CD4-positive, alpha-beta T cell treated with Interleukin-1 beta for 1 hour (primary cell): Measurements from ENCODE around the gene CD3D.
"Not testable (repeated sequence)": the region's sequence is repeated elsewhere in the genome, so short reads cannot be mapped to it uniquely, and the experiment has no call there.

ENCODE experiments used
- DNase-seq, 2 donors: peaks; one replicate each; pipeline ENCODE4 v3.0.0-alpha.2; 2020 to 2022

Gene CD3D

DNA sequence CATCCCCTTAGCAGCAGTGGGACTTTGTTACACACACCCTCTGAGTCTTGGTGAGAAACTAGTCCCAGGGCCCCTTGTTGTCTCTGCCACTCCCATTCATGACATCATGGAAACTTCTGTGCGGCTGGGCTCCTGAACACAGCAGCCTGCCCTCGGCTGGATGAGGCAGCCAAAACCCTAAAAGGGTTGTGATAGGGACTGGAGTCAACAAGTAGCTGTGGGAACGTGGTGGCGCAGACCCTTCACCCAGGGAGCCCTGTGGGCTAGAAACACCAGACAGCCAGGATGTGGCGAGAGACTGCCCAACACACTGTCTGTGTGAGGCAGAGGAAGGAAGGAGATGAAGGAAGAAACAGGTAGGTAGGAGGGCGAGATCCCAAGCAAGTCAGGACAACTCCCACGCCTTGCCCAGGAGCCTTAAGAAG is 3.9 kb downstream of the CD3D start:
- DNase-seq: peak; percentile 89 to 92

GRCh38 chr11:118334745-118335144 is 7.8 kb downstream of the CD3D start:
- DNase-seq: peak in 1 of 2 donors; percentile 54

DNA sequence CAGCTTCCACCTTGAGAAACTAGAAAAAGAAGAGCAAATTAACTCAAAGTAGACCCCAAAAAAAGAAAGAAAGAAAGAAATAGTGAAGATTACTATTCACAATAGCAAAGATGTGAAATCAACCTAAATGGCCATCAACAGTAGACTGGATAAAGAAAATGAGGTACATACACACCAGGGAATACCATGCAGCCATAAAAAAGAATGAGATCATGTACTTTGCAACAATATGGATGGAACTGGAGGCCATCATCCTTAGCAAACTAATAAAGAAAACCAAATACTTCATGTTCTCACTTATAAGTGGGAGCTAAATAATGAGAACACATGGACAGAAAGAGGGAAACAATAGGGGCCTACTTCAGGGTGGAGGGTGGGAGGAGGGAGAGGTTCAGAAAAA is 13.8 kb downstream of the CD3D start:
- DNase-seq: no peak

DNA sequence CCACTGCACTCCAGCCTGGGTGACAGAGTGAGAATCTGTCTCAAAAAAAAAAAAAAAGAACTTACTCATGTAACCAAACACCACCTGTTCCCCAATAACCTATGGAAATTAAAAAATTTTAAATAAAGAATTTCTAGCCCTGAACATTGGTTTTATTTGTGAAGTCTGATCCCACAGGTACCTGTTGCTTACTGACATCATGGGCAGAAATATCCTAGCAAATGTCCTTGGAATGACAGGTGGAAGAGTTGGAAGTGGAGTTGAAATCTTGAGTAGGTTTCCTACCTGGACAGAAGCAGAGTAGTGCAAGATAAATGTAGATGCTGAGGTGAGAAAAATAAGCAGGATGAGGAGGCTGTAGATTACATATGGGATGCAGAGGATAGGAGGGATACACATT is 17.2 kb downstream of the CD3D start:
- DNase-seq: no peak

DNA sequence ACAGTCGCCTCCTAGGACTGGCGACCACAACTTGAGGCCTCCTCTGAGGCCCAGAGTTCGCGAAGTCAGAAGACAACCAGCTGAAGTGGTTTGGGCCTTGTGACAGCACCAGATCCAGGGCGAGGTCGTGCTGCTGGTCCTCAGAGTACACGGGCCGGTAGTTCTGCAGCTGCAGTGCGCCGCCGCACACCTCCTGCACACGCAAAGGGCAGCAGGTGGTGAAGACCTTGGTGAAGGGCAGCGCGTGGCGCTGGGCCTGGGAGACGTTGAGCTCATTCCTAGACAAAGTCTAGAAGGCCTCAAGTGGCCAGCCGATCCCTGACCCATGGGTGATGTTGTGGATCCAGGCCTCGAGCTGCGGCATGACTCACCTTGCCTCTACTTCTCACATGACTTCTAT is 19.8 kb downstream of the CD3D start:
- no peak for DNase-seq

DNA sequence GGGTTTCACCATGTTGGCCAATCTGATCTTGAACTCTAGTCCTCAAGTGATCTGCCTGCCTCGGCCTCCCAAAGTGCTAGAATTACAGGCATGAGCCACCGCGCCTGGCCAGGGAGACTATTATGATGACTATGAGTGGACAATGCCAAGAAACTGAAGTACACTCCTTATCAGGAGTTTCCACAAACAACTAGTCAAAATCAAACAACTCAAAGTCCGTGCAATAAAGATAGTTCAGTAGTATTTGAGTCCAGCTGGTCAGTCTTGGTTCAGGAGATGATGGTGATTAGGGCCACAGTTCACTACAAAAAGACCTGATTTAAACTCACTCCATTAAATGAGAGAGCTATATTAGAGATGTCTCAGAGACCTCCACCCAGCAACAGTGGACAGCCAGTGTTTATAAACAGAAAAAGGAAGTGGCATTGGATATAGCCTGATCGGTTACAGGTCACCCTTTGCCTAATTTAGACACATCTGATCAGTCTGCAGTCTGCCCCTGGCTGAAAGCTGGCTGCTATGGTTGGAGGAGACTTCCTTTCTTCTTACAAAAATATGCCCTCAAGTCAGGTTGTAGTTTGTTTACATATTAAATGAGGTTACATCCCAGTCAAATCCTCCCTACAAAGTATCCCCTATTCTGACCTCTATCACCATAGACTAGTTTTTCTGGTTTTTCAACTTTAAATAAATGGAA is 21.0 kb downstream of the CD3D start:
- DNase-seq: no peak

- DNase-seq: no peak
Measured at GRCh38 chr11:118320515-118320914, 22.0 kb downstream of the CD3D start.

DNA sequence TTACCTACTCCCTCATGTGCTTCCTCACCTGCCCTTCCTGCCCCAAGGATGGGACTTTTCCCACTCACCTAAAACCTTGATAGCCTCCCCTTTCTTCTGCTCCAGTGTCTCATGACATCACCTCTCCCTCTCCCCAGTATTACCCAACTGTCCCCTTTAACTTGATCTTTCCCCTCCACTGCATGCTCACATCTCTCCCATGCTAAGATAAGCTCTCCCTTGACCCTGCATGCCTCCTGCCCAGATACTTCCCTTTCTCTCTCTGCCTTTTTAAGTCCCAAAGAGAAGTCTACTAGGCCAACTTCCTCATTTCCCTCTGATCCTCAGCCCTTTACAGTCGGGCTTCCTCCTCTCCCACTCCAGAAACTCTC is 23.2 kb downstream of the CD3D start:
- no peak for DNase-seq

DNA sequence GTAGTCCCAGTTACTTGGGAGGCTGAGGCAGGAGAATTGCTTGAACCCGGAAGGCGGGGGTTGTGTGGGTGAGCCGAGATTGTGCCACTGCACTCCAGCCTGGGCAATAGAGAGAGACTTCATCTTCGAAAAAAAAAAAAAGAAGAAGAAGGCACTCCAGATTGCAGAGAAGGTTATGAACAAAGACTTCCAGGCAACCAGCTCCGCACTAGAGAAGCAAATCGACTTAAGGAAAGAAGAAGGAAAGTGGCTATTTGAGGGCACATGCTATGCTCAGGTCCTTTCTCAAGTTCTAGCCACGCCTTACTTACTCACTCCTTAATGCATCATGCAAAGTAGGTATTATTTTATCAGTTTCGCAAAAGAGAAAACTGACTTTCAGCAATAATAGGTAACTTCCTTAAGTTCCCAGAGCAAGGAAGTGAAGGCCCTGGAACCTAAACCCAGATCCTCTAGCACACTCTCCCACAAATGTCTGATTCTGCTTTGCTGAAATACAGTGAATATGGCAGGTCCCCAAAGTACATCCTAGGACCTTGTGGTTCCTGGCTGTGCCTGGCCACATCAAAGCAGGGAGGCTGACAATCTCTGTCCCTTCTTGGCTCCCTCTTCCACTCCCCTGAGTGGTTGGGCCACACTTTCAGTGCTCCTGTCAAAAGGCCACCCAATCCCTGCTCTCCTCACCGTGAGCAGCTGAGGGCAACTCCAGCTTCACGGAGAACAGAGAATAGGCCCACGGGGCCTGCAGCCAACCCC is 23.7 kb downstream of the CD3D start:
- DNase-seq: no peak

GRCh38 chr11:118318124-118318523 is 24.4 kb downstream of the CD3D start:
- DNase-seq: no peak

DNA sequence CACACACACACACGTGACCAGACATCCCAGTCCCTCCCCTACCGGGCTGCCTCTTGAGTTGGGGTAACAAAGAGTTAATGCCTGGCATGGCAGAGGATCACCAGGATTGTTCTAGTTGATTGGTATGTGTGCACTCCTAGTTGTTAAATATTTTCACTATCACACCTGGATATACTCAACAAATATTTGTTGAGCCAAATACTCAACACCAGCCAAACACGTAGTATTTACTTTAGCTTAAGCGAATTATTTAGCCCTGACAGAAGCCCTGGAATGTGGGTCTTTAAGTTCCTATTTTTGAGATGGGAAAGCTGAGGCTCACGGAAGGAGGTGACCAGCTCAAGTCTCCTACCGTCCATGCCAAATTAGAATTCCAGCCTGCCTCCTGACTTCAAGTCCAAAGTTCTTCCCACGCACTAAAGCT is 27.5 kb downstream of the CD3D start:
- no peak for DNase-seq

DNA sequence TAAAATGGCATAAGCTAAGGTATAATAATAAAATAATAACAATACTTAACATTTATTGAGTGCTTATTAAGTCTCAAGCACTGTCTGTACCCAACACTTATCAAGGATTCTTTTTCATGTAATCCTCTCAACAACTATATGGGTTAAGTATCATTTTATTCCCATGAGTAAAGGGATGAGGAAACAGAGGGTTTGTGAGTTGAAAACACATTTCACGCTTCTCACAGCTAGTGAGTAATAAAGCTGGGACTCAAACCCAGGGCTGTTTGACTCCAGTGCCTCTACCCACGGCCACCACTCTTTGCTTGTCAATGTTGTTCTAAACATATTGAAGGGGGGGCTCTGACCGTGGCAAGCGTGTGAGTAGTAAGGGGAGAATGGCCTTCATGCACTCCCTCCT is 29.3 kb downstream of the CD3D start:
- DNase-seq: no peak

DNA sequence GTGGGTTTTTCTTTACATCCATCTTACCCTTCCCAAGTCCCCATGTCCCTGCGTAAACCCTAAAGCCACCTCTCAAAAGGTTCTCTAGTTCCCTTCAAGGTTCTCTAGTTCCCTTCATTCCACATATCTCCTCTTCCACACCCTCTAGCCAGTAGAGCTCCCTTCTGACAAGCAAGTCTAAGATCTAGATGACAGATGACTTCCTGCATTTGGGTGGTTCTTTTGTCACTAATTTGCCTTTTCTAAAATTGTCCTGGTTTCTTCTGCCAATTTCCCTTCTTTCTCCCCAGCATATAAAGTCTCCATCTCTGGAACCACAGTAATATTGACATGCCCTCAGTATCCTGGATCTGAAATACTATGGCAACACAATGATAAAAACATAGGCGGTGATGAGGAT is 30.2 kb downstream of the CD3D start:
- DNase-seq: no peak

GRCh38 chr11:118311518-118311917 is 31.0 kb downstream of the CD3D start:
- no peak for DNase-seq

DNA sequence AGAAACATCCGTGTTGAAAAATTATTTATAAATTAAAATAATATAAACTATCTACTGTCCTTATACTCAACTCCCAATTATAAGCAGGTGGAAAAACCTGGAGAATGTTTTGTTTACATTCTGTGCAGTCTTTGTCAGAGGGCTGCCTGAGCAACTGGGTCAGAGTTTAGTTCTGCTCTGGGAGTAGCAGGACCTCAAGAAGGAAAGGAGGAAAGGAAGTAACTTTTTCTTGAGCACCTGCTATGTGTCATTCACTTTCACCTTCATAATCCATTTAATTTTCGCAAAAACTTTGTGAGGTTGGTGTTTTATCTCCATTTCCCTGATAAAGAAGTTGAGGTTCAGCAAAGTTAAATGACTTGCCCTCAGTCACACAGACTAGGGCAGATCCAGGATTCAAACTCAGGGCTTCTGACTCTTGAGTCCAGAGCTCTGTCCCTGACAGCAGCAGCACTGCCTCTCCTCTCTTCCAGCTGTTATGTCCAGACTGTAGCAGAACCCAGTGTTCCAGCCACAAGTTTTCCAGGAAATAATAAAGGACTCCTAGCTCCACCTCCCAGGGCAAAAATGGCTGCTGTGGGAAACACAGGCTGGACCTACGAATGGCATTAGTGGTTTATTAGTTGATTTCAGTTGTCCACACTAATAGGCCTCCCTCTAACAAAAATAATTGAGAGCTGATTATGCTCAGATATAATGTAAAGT is 31.6 kb downstream of the CD3D start:
- no peak for DNase-seq

- no peak for DNase-seq
Measured at GRCh38 chr11:118310271-118310670, 32.2 kb downstream of the CD3D start.

DNA sequence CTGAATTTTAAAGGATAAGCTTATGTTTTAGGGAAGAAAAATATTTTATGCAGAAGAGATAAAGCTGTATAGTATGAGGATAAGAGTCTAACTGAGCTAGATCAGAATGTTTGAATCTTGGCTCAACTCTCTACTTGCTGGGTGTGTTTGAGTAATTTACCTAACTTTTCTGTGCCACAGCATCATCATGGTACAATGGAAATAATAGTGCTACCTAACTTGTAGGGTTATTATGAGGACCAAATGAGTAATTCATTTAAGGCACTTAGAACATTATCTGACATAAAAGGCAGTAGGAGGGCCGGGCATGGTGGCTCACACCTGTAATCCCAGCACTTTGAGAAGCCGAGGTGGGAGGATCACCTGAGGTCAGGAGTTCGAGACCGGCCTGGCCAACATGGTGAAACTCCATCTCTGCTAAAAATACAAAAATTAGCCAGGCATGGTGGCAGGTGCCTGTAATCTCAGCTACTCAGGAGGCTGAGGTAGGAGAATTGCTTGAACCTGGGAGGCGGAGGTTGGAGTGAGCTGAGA is 33.4 kb downstream of the CD3D start:
- not testable (repeated sequence) for DNase-seq

- no peak for DNase-seq
Measured at GRCh38 chr11:118306556-118306955, 35.9 kb downstream of the CD3D start.

DNA sequence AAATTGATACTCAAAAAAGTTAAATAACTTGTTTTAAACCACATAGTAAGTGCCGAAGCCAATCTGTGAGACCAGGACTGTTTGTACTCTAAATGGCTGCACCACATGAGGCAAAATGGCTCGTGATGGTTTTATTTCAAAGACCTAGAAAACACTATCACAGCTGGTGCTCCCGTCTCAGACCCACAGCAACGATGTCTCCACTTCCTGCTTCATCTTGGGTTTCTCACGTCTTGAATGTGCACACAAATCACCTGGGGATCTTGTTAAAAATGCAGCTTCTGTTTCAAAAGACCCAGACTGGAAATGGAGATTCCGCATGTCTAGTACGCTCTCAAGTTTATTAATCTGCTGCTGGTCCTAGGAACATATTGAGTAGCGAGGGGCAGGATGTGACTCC is 36.8 kb downstream of the CD3D start:
- DNase-seq: peak; percentile 55 to 71

DNA sequence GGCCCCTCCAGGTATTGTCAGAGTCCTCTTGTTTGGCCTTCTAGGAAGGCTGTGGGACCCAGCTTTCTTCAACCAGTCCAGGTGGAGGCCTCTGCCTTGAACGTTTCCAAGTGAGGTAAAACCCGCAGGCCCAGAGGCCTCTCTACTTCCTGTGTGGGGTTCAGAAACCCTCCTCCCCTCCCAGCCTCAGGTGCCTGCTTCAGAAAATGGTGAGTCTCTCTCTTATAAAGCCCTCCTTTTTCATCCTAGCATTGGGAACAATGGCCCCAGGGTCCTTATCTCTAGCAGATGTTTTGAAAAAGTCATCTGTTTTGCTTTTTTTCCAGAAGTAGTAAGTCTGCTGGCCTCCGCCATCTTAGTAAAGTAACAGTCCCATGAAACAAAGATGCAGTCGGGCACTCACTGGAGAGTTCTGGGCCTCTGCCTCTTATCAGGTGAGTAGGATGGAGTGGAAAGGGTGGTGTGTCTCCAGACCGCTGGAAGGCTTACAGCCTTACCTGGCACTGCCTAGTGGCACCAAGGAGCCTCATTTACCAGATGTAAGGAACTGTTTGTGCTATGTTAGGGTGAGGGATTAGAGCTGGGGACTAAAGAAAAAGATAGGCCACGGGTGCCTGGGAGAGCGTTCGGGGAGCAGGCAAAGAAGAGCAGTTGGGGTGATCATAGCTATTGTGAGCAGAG is 37.8 kb downstream of the CD3D start, which contains the start of gene CD3E:
TSS of gene CD3E (plus strand) at position 163 of the 681 bp plus-strand sequence. CDS start at position 386, 223 bp downstream.
- DNase-seq: peak; percentile 65 to 73

DNA sequence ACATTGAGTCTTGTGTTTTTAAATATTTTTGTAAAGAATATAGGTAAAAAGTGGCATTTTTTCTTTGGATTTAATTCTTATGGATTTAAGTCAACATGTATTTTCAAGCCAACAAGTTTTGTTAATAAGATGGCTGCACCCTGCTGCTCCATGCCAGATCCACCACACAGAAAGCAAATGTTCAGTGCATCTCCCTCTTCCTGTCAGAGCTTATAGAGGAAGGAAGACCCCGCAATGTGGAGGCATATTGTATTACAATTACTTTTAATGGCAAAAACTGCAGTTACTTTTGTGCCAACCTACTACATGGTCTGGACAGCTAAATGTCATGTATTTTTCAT is 38.3 kb downstream of the CD3D start:
- no peak for DNase-seq

- no peak for DNase-seq
Measured at GRCh38 chr11:118301600-118302195, 40.8 kb downstream of the CD3D start.
